GM19035 (cell line): ENCODE measurements around the gene C2orf72.

Experiments used
- ATAC-seq: cut with Tn5 transposase; IDR thresholded peaks from one replicate; pipeline ENCODE4 v1.9.1; 2021; ENCODE audit not compliant: unreplicated experiment

The C2orf72 gene

DNA sequence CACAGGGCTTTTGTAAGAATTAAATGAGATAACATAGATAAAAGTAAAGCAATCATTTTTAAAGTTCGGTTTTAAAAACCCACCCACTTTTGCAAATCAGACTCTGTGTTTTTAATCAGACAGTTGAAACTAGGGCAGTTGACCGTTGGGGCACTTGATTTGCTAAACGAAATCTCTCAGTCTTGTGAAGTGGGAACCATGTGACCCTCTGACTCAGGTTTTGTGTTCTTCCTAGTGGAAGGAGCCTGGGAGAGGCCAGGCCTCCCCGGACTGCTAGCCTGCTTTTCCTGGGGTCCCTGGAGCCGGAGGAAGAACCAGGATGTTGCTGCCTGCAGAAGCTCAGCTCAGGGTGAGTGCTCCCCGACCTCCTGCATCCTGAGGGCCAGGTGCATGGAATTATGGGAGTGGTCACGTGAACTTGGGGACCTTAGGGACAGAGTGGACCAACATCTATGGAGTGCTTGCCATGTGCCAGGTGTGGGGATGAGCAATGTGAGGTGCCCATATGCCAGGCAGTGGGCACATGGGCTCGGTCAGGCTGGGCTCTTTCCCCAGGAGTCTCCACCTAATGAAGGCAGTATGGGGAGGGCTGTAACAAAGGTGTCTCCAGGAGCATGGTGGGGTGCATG is 3.9 kb downstream of the C2orf72 start:
- ATAC-seq: no peak

DNA sequence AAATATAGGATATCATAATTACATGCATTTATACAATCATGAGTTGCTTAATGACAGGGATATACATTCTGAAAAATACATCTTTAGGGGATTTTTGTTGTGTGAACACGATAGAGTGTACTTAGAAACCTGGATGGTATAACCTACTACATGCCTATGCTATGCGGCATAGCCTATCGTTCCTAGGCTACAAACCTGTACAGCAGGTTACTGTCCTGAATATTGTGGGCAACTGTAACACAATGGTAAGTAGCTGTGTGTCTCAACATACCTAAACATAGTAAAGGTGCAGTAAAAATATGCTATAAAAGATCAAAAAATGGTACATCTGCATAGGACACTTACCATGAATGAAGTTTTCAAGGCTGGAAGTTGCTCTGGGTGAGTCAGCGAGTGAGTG is 6.5 kb downstream of the C2orf72 start:
- ATAC-seq: no peak

GRCh38 chr2:231046916-231047273 is 9.6 kb downstream of the C2orf72 start:
- no peak for ATAC-seq

DNA sequence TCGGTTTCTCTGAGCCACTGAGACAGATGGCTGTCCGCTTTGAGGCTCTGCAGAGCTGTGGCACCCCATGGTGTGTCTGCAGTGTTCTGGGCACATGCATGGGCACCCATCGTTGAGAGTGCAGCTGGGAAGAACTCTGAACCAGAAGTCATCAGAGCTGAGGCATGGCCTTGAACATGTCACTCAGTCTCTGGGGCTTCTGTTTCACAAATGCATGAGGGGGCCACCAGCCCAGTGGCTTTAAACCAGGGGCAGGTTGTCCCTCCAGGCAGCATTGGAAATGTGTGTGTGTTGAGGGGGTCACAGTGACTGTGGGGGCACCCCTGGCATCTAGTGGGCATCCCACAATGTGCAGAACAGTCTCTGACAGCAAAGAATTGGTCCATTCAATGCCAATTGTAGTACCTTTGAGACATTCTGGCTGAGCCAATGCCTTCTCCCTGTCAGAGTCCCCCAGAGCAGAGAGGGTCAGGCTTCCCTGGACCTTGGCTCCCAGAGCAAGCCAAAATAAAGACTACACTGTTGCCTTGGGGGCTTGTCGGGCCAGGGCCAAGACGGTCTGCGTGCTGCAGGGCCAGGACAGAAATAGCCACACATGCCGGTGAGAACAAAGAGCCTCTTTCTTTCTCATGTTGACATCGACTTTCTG is 10.1 kb downstream of the C2orf72 start:
- ATAC-seq: no peak

DNA sequence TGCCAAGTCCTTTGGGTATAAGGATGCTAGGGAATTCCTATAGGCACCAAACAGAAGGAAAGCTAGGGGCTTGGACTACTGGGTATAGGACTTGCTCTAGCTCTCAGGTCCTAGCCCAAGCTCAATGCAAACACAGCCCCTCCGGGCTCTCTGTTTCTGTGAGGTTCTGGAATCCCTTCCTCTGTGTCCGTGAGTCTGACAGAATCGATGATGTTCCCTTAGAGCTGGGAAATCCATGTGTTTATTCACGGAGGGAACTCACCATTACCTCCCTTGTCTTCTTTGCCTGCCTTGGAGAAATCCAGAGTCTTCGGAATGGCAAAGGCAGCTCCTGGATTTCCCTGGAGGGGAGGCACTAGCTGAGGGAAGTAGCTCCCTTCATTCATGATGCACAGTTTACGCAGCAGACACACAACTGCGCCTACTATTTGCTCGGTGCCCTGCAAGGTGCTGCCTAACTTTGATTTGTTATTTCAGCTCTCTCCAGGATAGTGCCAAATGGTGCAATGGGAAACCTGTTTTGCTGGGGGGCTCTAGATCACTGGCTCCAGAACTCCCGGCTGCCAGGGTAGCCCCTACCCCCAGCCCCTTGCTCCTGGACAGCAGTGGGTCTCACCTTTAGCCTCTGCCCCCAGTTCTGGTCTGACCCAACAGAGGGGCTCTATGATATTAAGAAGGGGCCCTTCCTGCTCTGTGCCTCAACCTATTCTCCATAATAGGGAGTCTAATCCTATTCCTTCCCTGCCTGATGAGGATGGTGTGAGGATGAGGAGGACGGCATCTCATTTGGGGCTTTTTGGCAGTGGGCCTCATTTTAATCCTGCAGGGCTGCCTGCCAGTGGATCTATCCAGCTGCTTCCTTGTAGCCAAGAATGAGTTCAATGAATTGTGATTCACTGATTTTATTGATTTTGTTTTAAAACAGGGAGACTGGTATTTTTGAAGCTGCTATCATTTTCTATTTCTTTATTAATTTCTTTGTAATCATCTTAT is 10.9 kb downstream of the C2orf72 start:
- ATAC-seq: no peak

DNA sequence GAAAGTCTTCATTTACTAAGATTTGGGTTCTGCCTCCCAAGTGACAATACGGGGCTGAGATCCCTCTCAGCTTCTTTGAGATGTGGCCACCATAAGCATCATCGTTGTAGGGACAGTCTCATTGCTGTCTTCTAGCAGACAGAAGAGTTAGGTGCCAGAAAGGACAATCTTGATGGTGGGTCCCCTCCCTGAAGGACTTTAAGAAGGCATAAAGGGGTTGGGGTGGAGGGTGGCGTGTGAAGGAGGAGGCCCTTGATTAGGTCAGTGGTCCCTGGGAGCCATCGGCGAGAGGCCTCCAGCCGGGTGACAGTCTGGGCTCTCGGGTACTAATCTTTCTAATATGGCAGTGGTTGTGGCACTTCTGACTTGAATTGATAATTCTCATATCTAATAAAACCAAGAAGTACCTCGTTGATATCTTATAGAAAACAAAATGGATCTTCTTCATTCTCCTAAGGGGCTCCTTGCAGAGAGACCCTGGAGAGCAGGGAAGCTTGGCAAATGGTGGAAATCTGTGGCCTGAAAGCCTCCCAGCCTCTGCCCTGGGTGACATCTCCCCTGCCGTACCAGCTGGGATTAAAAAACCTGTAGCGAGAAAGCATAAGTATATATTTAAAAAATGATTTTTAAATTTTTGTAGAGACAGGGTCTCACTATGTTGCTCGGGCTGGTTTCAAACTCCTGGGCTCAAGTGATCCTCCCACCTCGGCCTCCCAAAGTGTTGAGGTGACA is 12.1 kb downstream of the C2orf72 start:
- ATAC-seq: no peak

- ATAC-seq: no peak
Measured at GRCh38 chr2:231050018-231050901, 12.9 kb downstream of the C2orf72 start.

GRCh38 chr2:231051116-231051515 is 13.8 kb downstream of the C2orf72 start:
- ATAC-seq: no peak

DNA sequence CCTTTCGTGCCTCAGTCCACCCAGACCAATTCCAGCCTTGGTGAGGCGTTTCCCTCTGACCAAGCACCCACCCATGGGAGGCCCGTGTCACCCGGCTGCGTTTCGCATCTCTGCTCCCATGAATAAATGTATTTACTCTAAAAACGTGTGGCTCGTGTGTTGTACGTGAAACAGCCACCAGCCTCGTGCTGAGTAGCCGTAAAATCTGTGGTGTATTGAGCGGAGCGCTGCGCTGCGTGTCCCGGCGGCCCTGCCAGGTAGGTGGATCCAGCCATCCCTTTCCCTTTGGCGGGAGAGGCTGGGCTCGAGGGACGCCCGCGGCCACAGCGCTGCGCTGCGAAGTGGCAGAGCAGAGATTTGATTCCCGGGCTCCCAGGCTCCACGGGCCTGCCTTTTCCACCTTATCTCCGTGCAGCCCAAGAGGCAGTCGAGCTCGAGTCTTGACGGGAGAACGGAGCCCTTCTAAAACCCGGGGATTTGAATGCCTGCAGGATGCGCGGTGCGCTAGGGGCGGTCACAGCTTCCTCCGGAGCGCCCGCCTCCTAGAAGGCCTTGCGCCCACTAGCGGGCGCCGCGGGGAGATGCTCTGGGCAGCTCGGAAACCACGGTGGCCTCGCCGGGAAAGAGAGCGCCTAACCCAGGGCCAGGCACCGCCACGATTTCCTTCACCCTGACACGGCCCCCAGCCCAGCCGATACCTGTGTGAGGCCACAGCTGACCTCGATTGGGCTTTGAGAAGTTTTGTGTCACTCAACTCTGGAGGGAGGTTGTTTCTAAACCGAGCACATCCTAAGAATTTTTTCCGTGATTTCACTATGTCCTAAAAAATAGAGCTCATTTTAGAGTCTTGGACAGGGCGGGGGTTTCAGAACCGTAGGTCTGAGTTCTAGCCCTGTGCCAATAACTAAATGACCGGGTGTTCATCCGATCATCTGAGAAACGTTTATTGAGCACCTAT is 15.4 kb downstream of the C2orf72 start:
- ATAC-seq: peak; percentile 44

DNA sequence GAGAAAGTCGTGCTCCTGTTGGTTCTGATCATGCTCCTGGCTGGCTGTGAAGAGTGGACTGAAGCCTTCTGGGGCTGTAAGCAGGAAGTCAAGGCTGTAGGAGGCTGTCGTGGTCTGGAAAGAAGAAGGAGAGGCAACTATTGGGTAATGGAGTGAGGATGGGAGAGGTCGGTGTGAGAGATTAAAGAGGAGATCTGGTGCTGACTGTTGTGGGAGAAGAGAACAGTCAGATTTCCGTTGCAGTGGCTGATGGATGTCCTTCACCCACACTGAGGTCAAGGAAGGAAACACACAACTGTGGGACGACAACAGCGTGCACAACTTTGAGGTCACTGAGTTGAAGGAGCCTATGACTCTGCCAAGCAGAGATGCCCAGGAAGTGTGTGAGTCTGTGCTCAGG is 16.5 kb downstream of the C2orf72 start:
- ATAC-seq: no peak

- ATAC-seq: peak; percentile 83
Measured at GRCh38 chr2:231056453-231057416, 19.4 kb downstream of the C2orf72 start, which contains the start of gene PSMD1. TSS of gene PSMD1 (plus strand) at chr2:231056867. CDS start at chr2:231057026, 159 bp downstream.

- ATAC-seq: no peak
Measured at GRCh38 chr2:231057590-231057989, 20.3 kb downstream of the C2orf72 start.

- ATAC-seq: no peak
Measured at GRCh38 chr2:231058761-231059550, 21.6 kb downstream of the C2orf72 start.

DNA sequence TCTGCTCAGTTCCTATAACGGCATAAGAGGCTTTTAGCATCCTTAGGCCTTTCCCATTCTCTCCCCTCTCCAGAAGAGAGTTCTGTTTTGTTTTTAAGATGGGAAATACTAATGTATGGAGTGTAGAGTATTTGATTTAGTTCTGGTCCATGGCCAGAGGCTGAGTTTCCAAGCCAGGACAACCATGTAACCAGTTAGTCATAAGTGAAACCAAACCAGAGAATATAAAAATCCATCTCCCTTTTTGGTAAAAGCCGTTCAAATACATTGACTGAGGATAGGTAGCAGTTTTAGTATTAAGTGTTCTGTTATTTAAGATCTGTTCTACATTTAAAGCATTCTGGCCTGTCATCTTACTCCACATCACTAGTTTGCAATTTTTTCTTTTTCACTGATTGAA is 22.4 kb downstream of the C2orf72 start:
- no peak for ATAC-seq

DNA sequence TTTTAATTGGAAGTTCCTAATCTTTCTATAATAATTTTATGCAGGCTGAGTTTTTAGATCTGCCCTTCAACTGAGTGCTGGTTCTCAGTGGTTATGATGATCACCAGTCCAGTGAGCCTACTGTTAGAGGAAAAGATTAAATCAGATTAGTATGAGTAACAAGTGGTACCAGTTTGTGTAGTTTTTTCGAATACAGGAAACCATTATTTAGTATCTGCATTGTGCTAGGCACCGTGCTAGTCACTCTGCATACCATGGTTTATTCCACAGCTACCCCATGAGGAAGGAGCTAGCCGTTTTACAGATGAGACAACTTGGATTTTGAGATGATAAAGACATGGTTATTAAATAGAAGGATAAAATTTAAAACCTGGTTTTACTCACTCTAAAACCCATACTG is 25.5 kb downstream of the C2orf72 start:
- no peak for ATAC-seq

DNA sequence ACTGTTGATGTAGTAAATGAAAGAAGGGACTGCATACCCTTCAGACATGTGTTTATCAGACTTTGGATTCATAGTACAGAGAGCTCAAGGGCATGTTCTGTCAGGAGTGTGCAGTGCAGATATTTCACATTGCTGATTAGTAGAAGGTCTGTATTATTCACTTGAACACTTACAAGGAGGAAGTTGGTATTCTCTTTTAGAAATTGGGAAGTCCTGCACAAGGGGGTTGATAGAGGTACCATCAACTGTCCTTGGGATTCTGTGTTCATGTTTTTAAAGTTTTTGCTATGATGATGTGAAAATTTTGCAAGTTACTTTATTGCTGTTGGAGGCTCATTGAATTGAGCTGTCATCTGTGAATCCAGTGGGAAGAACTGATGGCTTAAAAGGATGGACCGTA is 26.0 kb downstream of the C2orf72 start:
- no peak for ATAC-seq

DNA sequence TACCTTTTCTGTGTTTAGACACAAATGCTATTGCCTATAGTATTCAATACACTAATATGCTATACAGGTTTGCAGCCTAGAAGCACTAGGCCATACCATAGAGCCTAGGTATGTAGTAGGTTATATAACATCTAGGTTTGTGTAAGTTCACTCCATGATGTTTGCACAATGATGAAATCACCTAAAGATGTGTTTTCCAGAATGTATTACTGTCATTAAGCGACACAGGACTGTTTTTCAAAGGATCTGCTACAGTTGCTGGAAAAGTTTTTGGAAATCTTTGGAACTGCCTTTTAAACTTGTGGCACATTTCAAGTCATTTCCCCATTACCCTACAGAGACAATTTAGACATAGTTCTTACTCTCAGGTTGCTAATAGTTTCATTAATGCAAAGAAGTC is 28.6 kb downstream of the C2orf72 start:
- no peak for ATAC-seq
